HCT116 (cell line): Measurements from ENCODE around the gene KCNK16.
A peak's percentile ranks its signal among the peaks of the same experiment; 100 is the strongest.

ENCODE experiments used
- EZH2phosphoT487 ChIP-seq: fragments of 200-600 bp; IDR thresholded peaks from 2 replicates; pipeline ENCODE4 v1.6.1; 2018; ENCODE audit warnings: antibody characterized with exemption, borderline replicate concordance
- TCF7L2 ChIP-seq: IDR thresholded peaks from 2 replicates; pipeline ENCODE4 v1.7.0; 2011; ENCODE audit warnings: borderline replicate concordance, inconsistent platforms; ENCODE audit not compliant: insufficient read depth, insufficient read length; ENCODE audit errors: extremely low read depth
- ZFX ChIP-seq: fragments of 450-650 bp; IDR thresholded peaks from 2 replicates; pipeline ENCODE4 v1.6.1; 2017
- TF ChIP-seq, protein P1 (sequence below), 3 experiments: fragments of 200-600 bp in 1 of 3; sonication (generic) in 1 of 3; IDR thresholded peaks in 2 of 3; conservative IDR thresholded peaks in 1 of 3; 2 replicates each; pipeline ENCODE4 v1.5.1; 2012 to 2017; ENCODE audit warnings: low read depth in 2 of 3, low read length in 2 of 3, antibody characterized with exemption in 1 of 3, borderline replicate concordance in 1 of 3, control low read depth in 1 of 3, mild to moderate bottlenecking in 1 of 3, mixed read lengths in 1 of 3, mixed run types in 1 of 3, moderate library complexity in 1 of 3; ENCODE audit not compliant: insufficient read depth in 1 of 3

DNA sequence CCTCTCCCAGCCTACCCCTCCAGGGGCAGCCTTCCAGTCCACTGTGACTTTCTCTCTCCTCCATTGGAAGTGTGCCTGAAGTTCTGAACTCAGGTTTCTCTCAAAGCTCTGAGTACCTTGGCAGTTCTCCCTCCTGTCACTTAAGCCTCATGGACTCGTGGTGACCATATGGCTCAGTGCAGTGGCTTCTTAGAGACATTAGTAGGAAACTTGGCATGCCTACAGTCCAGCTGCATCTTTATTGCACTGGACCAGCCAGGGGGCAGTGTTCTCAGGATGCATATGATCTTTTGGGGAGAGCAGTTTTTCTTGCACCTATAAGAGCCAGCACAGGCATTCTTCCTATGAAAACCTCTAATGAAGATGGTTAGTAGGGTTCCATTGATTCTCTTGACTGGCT lies 47.5 kb upstream of the KCNK16 start:
- TF ChIP-seq TCF7L2, result no peak
- no peak for TF ChIP-seq ZFX
- no peak for TF ChIP-seq EZH2phosphoT487
- TF ChIP-seq, protein P1, sequence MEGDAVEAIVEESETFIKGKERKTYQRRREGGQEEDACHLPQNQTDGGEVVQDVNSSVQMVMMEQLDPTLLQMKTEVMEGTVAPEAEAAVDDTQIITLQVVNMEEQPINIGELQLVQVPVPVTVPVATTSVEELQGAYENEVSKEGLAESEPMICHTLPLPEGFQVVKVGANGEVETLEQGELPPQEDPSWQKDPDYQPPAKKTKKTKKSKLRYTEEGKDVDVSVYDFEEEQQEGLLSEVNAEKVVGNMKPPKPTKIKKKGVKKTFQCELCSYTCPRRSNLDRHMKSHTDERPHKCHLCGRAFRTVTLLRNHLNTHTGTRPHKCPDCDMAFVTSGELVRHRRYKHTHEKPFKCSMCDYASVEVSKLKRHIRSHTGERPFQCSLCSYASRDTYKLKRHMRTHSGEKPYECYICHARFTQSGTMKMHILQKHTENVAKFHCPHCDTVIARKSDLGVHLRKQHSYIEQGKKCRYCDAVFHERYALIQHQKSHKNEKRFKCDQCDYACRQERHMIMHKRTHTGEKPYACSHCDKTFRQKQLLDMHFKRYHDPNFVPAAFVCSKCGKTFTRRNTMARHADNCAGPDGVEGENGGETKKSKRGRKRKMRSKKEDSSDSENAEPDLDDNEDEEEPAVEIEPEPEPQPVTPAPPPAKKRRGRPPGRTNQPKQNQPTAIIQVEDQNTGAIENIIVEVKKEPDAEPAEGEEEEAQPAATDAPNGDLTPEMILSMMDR (IDR thresholded peaks at IDR 0.05 in 2 of 3, conservative IDR thresholded peaks at IDR 0.05 in 1 of 3; ENCODE audit: borderline replicate concordance in 1 of 3, insufficient read depth in 1 of 3, low read depth in 2 of 3, low read length in 2 of 3), result peak in 2 of 3 experiments; percentile 44 to 56; a peak in 4 of 6 replicates
